ENCODE results near the gene CTXND1.

The CTXND1 gene

DNA sequence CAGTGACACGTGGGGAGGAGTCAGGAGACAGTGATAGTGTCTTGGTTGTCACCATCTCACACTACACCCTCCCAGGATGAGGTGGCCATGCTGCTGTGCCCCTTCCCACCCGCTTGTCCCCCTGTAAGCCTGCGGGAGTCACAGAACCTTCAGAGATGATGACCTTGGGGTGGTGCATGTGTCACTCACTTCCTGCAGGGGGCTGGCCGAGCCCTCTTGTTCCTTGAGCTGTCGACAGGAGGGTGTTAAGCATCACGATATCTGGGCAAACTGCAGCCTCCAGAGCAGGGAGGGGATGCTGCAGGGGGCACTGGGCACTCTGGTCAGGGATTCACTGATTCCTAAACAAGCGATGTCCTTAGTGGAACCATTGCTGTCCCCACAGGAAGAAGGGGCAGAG is 71.5 kb downstream of the CTXND1 start:
- DNase-seq, result no peak

DNA sequence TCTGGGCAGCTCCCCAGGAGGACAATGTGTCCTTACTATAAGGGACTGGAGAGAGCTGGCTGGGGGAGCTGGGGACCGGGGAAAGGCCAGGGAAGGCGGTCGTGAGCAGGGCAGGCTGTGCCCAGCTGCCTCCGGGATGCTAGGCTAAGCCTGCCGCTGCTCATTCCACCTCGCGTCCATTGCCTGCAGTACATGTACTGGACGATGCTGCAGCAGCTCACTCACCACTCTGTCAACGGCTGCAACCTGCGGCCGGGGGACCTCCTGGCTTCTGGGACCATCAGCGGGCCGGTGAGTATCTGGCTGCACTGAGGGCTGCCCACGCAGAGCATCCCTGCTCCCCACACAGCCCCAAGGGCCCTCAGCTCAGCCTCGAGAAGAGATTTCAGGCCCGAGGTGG is 72.1 kb downstream of the CTXND1 start:
- no peak for DNase-seq

DNA sequence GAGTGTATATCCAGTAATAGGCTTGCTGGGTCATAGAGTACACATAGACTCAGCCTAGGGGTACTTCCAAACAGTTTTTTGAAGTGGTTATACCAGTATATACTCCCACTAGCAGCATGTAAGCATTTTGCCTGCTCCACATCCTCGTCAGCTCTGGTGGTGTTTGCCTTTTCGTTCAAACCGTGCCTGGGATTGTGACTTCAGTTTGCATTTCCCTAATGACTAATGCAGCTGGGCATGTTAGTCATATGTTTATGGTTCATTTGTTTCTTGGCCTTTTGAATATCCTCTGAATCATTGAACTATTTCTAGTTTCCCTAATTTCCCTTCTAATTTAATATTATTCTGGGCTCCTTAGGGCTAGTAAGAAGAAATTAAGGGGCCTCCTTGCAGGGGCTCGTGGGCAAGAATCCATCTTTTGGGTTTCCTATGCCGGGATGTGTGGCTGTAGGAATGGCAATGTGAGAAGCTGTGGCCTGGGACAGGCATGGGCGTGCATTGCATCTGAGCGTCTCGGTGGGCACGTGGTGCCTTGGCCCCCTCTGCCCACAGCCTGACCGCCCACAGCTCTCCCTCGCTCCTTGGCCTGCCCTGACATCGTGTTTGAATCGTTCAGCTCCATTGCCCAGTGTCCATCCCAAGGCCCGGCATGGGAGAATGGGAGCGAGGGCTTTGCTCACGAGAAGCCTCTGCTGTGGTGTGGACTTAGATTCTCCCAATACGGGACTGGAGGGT is 72.8 kb downstream of the CTXND1 start:
- DNase-seq, result no peak

DNA sequence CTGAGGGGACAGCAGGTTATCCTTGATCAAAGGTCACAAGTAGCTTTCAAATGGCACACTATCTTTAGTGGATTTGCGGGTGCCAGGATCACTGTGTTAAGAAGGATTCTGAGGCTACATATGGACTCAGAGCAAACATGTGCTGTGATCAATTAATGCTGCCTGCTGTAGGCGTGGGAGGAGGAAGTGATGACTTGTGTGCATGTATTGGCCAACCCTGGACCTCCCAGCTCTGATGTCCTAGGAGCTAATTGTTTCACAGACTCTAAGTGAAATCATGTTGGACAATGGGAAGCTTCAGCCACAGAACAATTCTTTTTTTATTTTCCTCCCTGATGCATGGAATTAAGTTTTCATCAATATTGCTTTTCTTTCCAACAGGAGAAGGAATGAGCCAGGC is 74.9 kb downstream of the CTXND1 start:
- no peak for DNase-seq

DNA sequence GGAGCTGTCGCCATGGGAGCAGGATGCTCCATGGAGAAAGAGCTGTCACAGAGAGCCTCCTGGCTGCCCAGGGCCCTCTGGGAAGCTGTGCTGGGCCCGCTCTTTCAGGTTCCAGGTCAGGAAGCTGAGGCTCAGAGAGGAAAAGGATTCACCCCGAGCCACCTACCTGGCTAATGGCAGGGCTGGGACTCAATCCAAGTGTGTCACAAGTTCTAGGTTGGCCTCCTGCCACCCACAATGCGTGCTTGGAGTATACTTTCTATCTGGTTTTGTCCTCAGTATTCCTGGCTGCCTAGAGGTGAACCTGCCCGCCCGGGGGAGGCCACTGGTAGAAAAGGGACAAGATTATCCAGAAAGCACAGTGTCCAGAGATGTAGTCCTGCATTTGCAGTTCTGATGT is 75.6 kb downstream of the CTXND1 start:
- no peak for DNase-seq

DNA sequence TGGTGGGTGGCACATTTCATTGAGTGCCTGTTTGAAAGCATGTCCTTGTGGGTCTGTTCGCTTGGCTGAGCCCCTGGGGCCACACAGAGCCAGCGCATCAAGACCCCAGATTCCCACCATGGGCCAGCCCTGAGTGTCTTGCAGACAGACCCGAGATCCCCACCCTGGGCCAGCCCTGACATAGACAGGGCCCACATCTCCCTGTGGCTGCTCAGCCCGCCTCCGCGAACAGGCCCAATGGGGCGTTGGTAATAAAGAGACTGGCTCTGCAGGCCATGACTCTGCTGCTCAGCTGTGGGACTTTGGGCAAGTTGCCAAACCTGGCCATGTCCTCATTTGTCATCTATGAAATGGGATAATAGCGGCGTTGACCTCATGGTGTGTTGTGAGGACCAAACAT is 76.6 kb downstream of the CTXND1 start:
- no peak for DNase-seq

DNA sequence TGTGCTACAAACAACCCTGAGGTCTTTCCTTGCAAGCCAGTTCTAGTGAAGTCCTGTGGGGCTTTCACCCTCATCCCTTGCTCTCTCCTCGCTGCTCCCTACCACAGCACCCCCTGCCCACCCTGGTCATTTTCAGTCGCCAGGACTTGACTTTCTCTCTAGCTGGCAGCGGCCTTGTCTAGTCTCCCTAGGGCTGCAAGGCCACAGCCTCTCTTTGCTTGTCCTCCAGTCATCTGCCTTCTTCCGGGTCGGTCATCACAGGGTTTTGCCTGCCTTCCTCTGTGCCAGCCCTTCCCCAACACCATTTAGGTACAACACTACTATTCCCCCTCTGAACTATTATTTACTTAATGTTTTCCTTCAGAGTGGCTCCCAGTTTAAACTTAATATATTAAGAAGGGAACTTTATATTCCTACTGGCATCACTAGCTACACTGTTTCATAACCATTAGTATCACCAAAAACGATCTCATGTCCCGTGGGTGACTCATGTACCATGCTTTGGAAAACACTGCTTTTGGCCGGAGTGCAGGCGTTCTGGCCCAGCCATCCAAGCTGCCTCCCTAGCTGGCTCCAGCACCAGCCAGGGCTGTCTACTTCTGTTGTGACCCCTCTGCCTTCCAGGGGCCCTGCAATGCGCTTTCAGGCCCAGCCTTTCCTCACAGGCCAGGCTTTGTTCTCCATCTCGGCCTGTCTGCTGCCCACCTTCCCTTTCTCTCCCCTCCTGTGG is 77.8 kb downstream of the CTXND1 start:
- no peak for DNase-seq

DNA sequence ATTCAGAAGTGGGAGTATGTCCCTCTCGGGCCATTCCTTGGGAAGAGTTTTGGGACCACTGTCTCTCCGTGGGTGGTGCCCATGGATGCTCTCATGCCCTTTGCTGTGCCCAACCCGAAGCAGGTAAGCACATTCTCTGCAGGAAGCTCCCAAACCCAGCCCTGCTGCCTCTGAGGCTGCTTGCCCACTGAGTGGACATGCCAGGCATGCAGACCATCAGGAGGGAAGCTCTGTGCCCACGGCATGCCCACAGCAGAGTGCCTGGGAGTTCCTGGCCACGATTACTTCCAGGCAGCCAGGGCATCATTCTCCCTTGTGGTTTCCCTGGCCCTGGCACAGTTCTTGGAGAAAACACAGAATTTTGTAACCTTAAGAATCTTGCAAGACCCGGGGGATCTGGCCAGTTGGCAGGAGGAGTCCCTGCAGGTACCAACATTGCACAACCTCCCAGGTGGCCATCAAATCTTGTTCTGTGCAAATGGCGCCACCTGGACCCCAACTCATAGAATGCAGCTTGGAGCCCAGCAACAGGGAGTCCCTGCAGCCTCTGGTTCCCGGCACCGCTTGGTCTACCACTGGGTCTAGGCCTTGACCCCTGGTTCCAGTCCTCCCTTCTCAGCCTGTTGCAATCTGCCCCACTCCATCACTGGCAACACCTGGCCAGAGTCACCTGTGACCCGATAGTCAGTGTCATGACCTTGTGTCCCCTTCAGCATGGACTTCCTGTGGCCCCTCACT is 78.8 kb downstream of the CTXND1 start:
- peak; percentile 20 to 23 for DNase-seq

DNA sequence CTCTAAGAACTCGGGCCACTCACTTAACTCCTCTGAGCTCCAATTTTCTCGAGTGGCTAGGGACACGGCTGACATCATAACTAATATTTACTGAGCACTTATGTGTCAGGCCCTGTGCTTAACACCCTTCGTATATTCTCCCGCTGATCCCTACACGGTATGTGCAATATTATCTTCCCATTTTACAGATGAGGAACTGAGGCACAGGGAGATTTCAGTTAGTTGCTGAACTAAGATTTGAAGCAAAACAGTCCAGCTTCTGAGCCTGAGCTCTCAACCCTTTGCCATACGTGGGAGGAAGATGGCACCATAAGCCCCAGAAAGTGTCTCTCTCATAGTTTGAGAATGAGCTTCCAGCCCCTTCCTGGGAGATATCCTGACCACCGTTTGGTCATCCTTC is 79.6 kb downstream of the CTXND1 start:
- no peak for DNase-seq

DNA sequence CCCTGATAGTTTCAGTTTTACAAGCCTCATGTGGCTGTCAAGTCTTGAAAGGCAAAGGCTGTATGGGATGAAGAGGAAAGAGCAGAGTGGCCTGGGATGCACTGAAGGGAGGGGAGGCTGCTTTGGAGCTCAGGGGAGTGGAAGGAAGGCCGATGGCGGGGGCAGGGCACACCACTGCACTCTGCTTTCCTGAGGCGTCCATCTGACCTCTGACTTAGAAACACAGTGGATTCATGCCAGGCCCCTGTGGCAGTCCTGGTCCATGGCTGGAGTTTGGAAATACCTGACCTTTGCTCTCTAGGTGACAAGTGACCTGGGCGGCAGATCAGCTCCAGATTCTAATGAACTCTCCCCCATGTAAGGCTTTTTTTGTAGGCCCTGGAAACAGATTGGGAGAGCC is 80.2 kb downstream of the CTXND1 start:
- no peak for DNase-seq

DNA sequence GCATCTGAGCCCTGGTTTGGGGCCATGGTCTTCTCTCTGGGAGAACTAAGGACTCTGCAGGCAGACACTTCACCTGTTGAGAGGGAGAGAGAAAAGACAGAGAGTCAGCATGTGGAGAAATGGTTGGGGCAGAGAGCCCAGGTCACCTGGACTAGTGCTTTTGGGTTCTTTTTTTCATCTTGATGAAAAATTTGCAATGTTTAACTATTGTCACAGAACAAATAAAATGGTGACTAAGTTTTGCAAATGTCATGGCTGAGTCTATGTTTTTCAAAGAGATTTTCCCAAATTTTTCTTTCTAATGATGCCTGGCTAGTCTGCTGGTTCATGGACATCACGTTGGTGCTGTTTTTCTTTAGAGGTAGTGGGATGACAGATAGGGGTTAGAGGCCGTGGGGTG is 81.4 kb downstream of the CTXND1 start:
- no peak for DNase-seq

DNA sequence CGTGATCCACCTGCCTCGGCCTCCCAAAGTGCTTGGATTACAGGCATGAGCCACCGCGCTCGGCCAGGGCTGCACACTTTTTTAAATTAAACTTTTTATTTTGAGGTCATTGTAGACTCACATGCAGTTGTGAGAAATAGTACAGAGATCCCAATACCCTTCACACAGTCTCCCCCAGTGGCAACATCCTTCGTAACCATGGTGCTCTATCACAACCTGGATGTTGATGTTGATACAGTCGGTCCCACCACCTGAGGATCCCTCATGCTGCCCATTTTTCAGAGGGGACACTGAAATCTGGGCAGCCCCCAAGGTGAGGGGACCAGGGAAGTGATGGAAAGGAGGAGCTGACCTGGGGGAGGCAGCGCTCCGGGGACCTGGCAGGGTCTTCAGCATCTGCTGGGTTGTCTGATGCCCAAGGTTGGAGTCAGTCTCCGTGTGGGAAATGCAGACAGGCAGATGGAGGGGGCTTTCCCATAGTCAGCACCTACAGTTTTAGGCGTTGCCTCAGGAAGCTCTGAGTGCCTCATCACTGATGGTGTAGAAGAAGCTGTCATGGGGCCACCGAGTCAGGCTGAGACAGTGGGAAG is 82.2 kb downstream of the CTXND1 start:
- DNase-seq, result no peak

DNA sequence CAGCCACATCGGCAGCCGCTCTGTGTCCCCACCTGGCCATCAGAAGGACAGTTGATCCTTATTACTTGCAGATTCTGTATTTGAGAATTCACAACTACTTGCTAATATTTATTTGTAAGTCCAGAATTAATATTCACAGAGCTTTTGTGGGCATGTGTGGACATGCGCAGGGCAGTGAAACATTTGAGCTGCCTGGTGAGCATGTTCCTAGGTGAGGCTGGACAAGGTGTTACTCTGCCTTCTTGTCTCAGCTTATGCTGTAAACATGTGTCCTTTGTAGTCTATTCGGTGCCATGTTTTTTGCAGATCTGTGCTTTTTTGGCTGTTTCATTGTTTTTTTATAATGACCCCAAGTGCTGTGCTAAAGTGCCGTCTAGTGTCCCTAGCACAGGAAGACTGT is 83.6 kb downstream of the CTXND1 start:
- DNase-seq, result no peak

DNA sequence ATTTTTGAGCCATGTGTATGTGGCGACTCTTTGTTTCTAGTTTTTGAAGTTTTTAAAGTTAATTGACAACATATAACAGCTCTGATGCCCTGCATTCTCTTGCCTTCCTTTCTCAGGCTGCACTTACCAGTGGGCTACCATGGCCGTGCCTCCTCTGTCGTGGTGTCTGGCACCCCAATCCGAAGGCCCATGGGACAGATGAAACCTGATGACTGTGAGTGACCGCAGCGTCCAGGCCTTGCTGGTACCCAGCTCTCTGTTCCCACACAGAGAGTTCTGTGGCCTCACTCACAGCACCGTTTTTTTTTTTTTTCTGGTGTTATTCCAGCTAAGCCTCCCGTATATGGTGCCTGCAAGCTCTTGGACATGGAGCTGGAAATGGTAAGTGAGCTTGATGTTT is 84.1 kb downstream of the CTXND1 start:
- DNase-seq, result no peak

DNA sequence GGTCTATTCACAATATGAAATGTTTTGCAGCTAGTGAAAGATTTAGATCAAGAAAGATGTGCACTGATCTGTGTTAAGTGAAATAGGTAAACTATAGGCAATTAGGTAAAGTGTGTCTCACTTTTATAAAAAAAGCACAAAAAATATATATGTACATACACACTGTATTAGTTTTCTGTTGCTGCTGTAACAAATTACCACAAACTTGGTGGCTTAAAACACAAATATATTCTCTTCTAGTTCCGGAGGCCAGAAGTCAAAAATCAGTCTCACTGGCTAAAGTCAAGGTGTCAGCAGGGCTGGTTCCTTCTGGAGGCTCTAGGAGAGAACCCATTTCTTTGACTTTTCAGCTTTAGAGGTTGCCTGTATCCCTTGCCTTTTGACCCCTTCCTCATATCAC is 88.1 kb downstream of the CTXND1 start:
- DNase-seq, result no peak

DNA sequence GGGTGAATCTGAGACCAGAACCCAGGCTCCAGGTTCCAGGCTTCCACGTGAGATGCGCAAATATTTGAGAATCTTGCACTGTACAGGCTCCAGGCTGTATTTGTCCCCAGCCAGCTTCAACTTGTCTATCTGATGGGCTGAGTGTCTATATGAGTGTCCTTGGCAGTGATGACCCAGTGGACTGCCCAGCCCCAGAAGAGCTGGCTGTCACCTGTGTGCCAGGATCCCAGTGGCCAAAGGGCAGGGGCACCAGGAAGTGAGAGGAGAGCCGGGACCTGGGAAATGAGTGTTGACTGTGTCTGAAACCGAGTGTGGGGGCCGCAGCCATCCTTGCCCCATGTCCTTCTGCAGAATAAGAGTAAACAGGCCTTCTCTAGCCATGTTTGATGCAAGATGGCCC is 88.8 kb downstream of the CTXND1 start:
- DNase-seq, result no peak

DNA sequence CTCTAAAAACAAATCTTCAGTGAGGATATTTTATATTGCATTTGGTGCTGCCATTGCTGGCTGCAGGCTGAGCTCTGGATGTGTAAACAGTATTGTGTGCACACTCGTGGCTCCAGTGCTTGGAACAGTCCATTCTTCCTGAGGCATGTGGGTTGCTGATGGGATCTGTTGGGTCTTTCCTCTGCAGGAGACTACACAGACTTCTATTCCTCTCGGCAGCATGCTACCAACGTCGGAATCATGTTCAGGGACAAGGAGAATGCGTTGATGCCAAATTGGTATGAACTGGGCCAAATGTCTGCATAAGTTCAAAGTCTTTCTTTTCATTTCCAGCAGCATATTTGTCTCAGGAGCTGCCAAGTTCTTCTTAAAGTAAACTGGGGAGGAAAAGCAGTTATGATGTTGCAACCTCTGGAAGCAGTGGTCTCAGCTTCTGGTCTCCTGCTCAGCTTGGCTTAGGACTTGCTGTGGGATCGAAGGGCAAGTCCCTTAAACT is 89.9 kb downstream of the CTXND1 start:
- DNase-seq, result no peak

DNA sequence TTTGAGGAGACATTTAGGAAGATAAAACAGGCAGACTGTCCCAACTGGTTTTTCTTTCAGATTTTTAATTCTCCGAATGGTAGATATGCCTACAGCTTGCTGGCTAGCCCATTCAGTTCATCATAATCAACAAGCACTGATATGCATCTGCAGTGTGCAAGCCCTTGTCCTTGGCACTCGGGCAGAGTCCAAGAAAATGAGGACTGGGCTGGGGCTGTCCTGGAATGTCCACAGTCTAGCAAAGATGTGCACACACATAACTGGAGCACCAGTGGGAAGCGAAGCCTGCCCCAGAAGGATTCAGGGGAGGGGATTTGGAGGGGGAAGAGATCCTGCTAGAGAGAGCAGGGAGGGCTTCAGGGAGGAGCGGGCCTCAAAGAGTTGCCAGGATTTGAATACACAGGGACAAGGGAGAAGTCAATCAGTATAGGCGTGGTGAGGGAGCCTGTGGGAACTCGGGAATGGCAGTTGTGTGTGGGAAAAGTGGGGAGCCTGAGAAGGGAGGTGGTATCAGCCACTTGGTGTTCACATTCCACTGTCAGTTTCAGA is 90.5 kb downstream of the CTXND1 start:
- DNase-seq, result no peak

DNA sequence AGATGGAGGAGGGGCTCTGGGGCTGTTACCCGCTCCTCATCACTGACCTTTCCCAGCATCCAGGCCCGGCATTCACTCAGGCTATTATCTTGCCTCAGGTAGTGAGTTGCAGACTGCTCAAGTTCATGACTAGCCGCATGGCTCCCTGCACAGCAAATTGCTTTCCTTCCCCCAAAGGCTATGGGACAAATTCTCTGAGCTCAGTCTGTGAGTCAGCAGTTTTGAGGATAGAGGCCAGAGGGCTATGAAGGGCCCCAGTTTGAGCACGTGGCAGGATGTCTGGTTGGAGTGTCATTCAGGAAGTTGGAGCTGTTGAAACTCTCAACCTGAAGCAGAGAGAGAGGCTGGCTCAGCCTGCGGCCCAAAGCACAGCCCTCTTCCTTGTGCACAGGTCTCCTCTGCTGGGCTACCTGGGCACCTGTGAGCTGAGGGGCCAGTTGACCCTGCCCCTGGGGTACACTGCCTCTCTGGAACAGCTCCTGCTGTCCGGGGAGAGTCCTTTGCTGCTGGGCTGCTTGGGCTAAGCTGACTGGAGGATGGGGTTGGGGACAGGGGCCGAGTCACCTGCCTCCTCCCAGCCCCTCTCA is 91.3 kb downstream of the CTXND1 start:
- DNase-seq, result peak; percentile 31 to 97

DNA sequence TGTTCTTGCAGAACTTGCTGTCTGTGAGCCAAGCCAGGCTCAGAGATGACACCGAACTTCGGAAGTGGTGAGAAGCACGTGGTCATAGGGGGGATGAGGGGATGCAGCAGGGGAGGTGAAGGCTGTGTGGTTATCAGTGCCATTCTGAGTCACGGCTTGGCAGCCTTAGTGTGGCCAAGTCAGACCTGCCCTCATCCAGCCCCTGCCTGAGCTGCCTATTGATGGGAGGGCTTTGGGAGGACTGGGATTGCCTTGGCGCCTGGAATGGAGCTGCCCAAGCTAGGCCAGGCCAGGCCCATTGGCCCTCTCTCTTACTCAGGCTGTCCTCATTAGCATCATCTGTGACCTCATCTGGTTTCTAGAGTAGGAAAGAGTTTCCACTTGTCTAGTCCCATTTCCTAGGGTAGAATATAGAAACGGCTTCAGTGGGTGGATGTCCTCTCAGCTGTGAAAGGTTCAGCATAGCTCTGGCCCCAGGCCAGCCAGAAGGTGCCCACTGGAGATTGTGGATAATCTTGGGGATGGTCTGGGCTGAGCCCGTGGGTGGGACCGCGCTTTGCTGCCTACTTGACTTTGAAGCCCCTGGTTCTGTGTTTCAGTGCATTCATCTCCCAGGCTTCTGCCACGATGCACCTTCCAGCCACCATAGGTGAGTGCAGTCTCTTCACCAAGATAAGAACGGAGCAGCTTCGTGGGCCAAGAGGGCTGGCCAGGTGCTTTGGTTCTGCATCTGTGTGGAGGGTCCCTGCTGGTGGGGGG is 92.0 kb downstream of the CTXND1 start:
- no peak for DNase-seq

DNA sequence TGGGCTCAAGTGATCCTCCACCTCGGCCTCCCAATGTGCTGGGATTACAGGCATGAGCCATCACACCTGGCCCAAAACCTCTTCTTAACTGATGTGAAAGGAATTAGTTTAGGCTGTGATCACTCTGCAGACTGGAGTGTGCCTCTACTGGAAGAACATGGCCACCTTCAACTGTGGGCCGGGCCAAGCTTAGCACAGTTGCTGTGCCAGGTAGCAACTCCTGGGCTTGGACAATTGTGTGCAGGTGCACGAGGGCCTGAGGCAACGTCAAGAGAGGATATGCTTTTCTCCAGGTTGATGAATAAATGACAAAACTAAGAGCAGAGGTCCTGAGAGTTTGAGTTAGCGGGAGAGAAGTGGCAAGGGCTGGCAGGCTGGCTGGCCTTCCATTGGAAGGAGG is 92.7 kb downstream of the CTXND1 start:
- no peak for DNase-seq

DNA sequence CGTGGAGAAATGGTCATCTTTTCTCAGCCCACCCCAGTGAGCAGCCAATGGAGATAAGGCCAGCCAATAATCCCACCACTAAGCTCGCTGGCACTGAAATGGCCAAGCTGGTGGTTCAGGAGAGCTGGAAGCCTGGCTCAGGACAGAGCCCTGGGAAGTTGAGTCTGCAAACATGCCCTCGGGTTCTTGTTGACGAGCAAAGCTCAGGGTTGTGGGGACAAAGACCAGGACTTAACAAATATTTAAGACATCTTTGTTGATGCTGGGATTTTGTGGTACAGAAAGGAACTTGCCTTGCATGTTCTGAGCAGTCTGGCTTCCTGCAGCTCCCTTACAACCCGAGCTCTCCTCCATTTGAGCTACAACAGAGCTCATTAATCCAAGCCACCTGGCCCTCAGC is 94.8 kb downstream of the CTXND1 start:
- DNase-seq, result no peak
